HT-29 (cell line): ENCODE results near the gene ADSL. TPM values are rescaled to one million over a fixed set of nuclear protein-coding genes. Genes with fewer than 3 reads are reported as not detected.
"Not testable (repeated sequence)": the region's sequence is repeated elsewhere in the genome, so short reads cannot be mapped to it uniquely, and the experiment has no call there.

Source experiments
- DNase-seq: peaks from one replicate; pipeline ENCODE4 v3.0.0-alpha.2; 2015; ENCODE audit warnings: low spot score
- total RNA-seq: library from RNA; depleted of rRNA; stranded (reverse); fragments of >200 nt; shearing (Covaris generic); gene quantifications from 2 replicates; pipeline ENCODE4 v1.2.3, GENCODE V29; 2014; rRNA removed

The ADSL gene
- total RNA-seq = 61.3 and 62.4 TPM in 2 replicates

DNA sequence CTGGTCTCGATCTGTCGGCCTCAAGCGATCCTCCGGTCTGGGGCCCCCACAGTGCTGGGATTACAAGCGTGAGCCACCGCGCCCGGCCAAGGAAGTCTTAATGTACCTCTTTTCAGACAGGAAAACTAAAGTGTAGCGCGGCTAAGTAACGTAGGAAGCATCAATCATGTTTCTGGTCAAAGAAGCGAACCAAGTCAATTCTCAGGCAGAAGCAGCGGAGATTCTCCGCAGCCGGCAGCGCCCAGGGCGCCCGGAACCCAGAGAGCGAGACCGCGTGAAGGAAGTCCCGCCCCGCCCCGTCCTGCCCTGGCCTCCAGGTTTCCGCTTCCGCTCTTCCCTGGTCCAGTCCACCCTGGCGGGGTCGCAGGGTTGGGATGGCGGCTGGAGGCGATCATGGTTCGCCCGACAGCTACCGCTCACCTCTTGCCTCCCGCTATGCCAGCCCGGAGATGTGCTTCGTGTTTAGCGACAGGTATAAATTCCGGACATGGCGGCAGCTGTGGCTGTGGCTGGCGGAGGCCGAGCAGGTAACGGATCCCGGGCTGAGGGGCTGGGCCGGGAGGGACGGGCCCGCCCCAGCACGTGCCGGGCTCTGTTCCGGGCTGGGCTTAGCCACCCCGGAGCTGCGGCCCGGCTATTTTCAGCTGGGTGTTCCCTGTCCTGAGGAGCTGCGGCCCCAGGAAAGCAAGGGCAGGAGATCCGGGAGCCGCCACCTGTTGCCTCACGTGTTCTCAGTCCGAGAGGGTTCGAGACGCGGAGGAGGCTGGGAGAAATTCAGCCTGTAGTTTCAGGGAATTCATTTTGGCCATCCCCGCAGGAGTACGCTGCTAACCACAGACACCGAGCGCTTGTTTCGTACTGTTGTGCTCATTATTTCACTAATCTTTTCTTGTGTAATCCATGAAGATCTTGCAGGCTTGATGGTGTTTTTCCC is at the start of gene ADSL:
ADSL (plus strand) TSS at position 316 of the 934 bp plus-strand sequence; CDS start at position 375, 59 bp downstream.
- DNase-seq = peak; percentile 85

DNA sequence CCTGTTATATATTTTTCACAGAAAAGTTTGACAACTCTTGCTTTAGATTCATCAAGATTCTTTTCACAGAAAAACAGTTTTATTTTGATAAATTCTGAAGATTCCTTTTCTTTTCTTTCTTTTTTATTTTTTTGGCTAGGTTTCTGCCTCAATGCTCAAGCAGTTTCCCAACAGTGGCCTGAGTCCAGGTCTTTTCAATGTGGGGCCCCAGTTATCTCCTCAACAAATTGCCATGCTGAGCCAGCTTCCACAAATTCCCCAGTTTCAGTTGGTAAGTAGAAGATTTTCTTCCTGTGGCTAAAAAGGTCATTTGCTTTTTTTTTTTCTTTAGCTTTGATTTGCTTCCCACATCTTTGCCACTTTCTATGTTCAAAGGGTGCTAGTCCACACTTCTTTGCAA is 46.0 kb upstream of the ADSL start:
- no peak for DNase-seq

DNA sequence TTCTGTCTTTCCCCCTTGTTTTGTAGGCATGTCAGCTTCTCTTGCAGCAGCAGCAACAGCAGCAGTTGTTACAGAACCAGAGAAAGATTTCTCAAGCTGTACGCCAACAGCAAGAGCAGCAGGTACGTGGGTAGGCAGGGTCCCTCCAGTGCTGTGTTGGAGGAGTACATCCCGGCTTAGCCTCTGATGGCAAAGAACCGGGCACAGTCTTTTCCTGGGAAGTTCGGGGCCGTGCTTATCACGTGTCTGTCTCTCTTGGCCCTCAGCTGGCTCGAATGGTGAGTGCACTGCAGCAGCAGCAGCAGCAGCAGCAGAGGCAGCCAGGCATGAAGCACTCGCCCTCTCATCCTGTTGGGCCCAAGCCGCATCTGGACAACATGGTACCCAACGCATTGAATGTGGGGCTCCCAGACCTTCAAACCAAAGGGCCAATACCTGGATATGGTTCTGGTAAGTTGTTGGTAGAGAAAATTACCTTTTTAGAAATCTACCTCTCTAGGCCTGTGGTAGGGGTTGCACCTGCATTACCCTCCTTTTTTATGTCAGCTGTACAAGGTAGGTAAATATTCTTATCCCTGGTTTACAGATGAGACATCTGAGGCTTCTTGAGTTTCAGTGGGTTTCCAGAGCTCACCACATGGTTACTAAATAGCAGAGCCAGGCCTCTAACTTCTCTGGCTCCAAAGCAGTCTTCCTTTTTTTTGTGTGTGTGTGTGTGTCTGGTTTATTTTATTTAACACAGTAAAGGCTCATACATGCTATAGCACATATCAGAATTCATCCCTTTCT is 45.2 kb upstream of the ADSL start:
- no peak for DNase-seq

DNA sequence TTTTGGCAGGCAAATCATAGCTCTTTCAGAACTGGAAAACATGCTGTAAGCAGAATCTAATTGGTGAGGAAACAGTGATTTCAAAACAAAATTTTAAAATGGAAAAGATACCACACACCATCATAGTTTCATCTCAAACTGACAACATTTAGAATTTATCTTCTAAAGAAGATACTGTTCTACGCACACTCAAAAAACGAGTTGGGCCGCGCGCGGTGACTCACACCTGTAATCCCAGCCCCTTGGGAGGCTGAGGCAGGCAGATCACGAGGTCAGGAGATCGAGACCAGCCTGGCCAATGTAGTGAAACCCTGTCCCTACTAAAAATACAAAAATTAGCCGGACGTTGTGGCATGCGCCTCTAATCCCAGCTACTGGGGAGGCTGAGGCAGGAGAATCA is 44.2 kb upstream of the ADSL start:
- DNase-seq = no peak

DNA sequence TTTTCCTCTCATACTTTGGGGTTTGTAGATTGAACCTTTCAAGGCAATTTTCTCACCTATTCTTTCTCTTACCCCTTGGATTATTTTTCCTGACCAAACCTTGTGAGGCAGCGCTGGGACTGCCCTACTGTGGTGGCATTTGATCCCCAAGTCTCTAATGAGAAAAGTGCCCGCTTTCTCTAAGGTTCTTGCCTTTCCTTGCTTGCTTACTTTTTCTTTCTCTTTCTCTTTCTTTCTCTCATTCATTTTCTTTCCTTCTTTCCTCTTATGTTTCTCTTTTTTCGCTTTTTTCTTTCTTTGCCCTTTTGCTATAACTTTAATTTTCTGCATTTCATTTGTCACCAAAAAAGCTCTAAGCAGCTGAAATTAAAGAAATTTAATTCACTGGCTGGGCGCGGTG is 40.7 kb upstream of the ADSL start:
- DNase-seq = no peak

DNA sequence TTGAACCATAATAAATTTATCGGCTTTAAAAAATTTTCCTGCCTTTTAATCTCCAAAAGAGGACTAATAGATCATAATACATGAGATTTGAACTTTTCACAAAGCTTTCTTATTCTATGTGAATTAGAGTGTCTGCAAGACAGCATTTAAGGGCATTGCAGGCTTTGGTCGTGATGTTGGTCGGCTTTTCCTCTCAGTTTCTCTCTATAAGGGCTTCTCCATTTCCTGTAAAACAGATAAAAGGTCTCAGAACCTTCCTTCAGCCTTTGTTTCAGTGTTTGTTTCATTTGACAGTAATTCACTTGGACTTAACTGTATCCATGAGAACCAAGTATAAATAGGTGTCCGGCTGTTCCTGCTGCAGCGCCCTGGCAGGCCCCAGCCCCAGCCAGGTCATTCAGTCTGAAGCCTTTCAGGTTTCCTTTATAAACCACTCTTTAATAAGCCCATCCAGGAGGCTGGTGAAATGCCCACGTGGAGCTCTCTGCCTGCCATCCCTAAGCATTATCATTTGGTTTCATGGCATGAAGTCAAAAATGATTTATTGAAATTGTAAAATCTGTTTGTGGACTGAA is 37.2 kb upstream of the ADSL start:
- DNase-seq = no peak

DNA sequence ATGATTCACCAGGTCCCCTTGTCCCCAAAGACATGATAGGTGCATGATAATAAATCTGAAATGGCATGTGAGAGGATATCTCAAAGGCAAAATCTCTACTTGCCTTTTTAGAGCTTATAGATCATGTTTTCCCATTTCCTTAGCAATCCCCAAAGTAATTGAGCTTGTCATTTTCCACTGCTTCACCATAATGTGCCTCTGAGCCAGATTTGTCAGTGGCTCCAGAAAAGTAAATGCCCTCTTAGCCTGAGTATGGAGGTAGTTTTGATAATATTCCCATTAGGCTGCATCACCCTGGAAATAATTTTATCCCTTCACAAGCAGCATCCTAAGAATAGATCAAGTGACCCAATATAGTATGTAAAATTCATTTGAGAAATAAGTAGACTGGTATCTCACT is 36.7 kb upstream of the ADSL start:
- DNase-seq = no peak

DNA sequence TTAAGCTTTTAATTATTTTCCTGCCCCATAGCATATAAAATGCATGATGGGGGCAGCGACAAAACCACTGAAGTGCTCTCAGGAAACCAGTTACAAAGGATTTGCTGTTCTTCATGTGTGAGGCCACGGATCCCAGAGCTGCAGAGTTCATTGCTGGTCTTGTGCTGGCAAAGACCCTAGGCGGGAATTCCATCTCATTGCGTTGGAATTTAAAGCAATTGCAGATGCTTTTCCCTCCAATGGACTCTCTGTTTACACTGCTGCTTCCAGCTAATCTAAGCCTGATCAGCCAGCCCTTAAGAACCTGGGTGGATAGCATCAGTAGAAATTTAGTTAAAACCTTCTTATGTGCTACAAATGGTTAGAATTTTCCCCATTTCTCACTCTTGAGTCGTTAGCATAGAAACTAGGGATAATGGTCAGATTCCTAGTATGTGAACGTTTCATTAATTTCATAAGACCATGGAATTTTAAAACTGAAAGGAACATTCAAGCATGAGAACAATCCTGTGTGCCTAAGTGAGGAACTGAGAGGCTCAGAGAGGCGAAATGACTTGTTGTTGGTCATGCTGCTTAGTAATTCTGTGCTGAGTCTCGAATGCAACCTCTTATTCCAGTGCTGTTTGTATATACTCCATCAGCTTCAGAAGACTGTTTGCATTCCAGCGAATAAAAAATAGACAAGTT is 36.1 kb upstream of the ADSL start:
- no peak for DNase-seq

DNA sequence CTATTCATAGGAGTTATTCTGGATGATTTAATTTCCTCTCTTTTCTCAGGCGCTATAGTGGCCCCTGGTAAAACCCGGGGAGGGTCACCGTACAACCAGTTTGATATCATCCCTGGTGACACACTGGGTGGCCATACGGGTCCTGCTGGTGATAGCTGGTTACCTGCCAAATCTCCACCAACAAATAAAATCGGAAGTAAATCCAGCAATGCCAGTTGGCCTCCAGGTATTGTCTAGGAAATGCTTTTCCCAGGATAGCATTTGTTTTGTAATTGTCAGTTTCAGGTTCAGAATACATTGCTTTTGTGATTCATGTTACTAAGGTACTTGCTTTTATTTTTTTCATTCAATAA is 35.6 kb upstream of the ADSL start:
- no peak for DNase-seq

DNA sequence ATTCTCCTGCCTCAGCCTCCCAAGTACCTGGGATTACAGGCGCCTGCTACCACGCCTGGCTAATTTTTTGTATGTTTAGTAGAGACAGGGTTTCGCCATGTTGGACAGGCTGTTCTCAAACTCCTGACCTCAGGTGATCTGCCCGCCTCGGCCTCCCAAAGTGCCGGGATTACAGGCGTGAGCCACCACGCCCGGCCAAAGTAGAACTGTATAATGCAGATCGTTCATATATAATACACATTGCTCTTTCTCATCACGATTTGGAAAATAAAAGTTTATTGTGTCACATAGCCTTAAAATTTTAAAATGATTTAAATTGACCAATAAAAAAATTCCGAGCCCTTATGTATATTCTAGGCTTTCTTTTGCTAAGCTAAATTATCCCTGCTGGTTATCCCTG is 34.7 kb upstream of the ADSL start:
- not testable (repeated sequence) for DNase-seq

DNA sequence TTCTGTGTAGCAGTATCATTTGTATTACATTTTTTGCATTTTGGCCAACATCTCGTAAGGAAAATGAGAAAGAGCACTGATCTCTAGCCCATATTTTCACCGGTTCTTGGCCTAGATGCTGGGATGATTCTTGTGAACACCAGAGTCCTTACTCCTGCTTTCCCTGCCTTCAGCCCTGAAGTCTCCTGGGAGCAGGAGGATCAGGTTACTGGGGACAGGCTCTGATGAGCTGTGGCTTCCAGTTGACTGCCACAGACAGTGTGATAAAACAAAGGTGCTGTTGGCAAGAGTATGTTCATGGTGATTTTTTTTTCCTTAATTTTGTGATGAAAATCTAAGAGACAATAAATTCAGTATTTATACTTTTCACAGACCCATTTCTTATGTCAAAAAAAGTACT is 34.2 kb upstream of the ADSL start:
- DNase-seq = no peak

DNA sequence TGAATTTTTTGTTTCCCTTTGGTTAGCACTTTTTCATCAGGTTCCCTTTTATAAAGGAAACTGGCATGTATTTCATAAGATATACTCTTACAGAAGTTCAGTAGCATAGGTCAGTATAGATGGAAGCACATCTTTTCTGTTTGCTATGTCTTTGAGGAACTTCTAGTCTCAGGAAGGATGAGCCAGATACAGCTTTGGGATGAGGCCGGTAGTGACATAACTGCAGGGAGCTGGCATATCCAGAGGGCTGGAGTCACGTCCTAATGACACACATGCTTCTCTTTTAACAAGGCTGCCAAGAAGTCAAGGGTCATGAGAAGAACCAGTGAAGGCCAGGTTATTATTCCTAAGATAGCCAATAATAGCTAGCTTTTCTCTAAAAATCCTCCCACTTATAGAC is 33.3 kb upstream of the ADSL start:
- no peak for DNase-seq

DNA sequence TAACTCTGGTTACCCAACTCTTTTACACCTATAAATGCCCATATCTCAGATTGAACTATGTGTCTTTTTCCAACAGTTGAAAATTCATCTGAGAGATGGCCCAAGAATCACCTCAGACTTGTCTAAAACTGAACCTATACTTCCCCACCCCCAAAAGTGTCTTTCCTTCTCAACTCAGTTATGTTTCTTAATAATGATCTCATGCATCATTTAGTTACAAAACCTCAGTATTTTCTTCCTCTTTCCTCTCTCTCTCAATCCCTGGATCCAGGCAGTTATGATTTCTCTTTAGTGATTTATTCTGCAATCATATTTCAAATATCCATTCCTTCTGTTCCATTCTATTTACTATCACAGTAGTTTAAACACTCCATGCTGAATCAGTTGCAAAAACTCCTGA is 32.3 kb upstream of the ADSL start:
- no peak for DNase-seq

DNA sequence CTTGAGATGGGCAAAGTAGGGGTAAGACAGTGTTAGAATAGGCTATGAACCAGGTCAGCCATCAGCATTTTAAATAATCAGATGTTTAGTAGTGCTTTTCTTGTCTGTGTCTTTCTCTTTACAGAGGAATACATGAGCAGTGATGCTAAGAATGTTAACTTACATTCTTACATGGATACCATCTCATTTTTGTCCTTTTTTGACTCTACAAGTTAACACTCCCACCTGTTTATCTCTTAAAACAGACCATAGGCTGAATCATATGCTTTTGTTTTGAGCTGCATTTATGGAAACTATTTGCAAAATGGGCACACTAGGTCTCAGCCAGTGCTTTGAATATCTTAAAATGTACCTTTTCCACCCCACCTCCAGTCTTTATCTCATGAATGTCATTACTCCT is 25.6 kb upstream of the ADSL start:
- DNase-seq = no peak

DNA sequence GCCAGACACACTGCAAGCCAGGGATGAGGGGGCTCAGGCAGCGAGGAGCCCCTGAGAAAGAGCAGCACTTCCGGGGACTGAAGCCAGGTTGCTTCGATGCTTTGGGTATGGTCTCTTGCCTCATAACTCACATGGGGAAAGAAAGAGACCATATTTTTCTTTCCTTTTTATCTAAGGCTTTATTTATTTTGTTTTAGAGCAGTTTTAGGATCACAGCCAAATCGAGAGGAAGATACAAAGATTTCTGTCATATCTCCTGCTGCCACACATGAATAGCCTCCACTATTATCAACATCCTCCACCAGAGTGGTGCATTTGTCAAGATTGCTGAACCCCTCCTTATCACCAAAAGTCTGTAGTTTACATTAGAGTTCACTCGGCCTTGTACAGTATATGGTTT is 24.3 kb upstream of the ADSL start:
- no peak for DNase-seq

DNA sequence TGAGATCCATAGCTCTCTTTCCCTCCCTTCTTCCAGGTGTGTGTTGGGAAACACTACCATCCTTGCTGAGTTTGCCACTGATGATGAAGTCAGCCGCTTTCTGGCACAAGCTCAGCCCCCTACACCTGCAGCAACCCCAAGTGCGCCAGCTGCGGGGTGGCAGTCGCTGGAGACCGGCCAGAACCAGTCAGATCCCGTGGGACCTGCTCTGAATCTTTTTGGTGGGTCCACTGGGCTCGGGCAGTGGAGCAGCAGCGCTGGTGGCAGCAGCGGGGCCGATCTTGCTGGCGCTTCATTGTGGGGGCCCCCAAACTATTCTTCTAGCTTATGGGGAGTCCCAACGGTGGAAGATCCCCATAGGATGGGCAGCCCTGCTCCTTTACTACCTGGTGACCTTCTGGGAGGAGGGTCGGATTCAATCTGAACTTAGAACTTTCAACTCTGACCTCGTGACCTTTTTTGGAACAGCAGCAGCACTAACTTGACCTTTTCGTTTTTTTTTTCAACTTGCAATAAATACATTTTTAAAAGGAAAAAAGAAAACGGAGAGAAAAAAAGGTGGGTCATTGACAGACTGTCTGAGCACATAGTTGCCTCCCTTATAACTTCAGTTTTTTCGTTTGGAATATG is 23.4 kb upstream of the ADSL start:
- no peak for DNase-seq

DNA sequence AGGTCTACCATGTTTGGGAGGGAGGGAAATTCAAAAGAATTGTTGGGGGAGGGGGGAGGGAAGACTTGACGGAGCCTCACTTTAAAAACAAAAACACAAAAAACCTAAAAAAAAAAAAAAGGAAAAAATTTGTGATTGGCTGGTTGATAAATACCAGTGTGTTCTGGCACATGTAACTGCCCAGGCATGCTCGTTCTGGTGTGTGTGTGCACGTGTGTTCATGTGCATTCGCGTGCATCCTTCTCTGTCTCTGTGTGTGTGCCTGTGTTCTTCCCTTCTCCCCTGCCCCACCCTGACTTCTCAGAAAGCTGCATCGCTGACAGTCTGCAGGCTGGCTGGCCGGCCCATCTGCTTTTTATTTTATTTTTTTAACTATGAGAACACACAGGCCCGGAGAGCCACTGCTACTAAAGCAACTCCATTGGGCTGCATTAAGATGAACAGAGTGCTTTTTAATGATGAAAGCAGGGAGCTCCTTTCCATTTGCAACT is 22.6 kb upstream of the ADSL start:
- no peak for DNase-seq

DNA sequence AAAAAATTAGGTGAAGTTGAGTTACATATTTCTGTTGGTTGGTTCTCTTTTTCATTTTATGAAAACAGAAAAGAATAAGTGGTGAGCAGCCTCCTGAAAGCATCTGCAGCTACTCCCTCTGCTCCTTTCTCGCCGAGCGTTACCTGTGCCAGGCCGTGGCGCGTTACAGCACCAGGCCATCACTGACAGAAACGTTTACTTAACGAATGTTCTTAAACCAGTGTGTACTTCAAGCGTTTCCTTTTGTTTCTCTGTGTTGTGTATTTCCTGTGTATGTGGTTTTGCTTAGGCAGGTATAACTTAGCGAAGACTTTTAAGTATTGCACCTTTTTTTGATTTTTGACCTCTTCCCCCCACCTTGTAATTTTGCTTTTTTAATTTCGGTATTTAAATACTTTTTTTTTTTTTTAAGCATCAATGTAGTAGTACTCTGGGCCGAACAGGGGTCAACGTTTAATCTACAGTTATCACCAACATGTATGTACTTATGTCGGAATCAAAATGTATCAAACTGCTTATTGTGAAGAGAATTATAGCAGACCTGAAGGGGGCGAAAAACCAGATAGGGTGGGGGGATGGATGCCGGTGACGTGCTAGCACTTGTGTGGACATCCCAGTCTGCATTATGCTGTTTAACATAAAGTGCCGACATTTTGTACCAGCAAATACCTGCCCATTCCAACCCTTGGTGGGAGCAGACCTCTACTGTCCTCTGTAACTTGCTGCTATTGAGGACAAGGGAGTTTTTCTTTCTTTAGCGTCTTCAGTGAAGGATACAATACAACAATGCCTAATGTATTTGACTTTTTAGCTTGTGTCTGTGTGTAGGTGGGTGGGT is 21.6 kb upstream of the ADSL start:
- no peak for DNase-seq

DNA sequence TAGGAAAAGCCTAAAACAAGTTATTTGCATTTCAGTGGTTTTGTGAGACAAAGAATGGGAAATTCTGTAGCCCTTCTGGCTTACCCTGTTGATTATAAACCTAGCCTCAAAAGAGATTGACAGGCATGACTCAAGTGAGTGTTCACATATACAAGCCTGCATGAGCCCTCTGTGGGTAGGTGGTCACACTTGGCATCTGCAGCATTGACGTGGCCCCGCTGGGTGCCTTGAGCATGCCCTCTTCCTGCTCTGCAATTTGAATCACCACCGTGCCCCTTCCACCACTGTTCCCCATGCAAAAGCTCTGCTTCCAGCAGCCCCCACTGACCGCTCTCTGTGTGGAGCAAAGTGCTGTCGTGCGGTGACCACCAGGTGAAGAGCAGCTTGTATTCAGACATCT is 21.0 kb upstream of the ADSL start:
- no peak for DNase-seq
